ENCODE data around the gene TP53BP1. TPM values are rescaled to one million over a fixed set of nuclear protein-coding genes. Genes with fewer than 3 reads are reported as not detected.

Gene TP53BP1
- total RNA-seq, 1 experiment from 2014 or later: 54.1 TPM

DNA sequence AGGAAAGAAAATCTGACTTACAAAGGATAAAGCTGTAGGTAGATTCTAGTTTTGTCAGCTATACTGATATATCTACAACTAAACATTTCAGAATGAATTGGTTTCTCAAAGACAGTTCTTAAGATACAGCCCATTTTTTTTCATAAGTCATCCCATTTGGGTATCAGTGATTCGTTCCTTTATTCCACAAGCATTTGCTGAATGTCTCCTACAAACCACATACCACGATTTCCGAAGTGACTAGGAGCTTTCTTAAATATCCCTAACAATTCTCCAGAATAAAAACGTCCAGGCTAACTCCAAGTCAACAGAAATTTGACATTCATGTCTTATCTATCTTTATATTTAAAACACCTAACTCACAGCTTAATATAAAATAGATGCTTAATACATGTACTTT, 59.8 kb downstream of the TP53BP1 start:
- no peaks in the 10 kb centered on the region for H3K9me3 ChIP-seq (ENCODE audit: control insufficient read depth in 1 of 2, insufficient read depth in 1 of 2, low read depth in 1 of 2, low read length in 2 of 2)
- no peaks in the 10 kb centered on the region for H4K20me1 ChIP-seq (ENCODE audit: insufficient read depth)
- ATAC-seq (no peak), DNase-seq (ENCODE audit: low read depth, low spot score) (no peak)
- H3K9ac ChIP-seq (ENCODE audit: low read length): no peak overlapping the region
- H3K4me1 ChIP-seq (ENCODE audit: control insufficient read depth in 1 of 2, insufficient read depth in 2 of 2, low read length in 2 of 2): no peaks in the 10 kb centered on the region
- TF ChIP-seq REST (IDR thresholded peaks at IDR 0.05; ENCODE audit: low read depth): no peak
- TF ChIP-seq EZH2 (IDR thresholded peaks at IDR 0.05): no peak
- TF ChIP-seq SP1 (IDR thresholded peaks at IDR 0.05; ENCODE audit: low read depth): no peak
- TF ChIP-seq ZFX (IDR thresholded peaks at IDR 0.05): no peak
- TF ChIP-seq POLR2AphosphoS5 (IDR thresholded peaks at IDR 0.05; ENCODE audit: low read depth, low read length): no peak
- no peak for TF ChIP-seq CTCF (IDR thresholded peaks at IDR 0.05 in 2 of 3, conservative IDR thresholded peaks at IDR 0.05 in 1 of 3; ENCODE audit: borderline replicate concordance in 1 of 3, insufficient read depth in 1 of 3, low read depth in 2 of 3, low read length in 2 of 3)
- no peak for TF ChIP-seq ZNF274 (IDR thresholded peaks at IDR 0.05; ENCODE audit: low read depth, low read length)
- no peak for TF ChIP-seq JUND (IDR thresholded peaks at IDR 0.05)
- no peak for TF ChIP-seq TCF7L2 (IDR thresholded peaks at IDR 0.05; ENCODE audit: borderline replicate concordance, extremely low read depth, insufficient read depth, insufficient read length)
- no peak for TF ChIP-seq EGR1 (IDR thresholded peaks at IDR 0.05; ENCODE audit: low read depth)
- no peak for TF ChIP-seq POLR2A (IDR thresholded peaks at IDR 0.05; ENCODE audit: borderline replicate concordance, extremely low read depth, insufficient read depth, insufficient read length)
- no peak for TF ChIP-seq CBX3 (IDR thresholded peaks at IDR 0.05; ENCODE audit: low read depth)
- no peak overlapping the region for H2AFZ ChIP-seq (ENCODE audit: low read depth, low read length, poor library complexity, severe bottlenecking)
- ChIA-PET POLR2A (no interaction called here), RAD21 (ENCODE audit: low non-redundant PET in 1 of 2, low total read pairs in 2 of 2, uncharacterized antibody in 2 of 2, unreplicated experiment in 2 of 2) (no interaction called here), CTCF (interaction anchor here (1.8 kb wide), 1 partner anchor 57 kb away, joined by 5 read pairs; no protein-coding TSS in a partner anchor)
- H3K4me2 ChIP-seq (ENCODE audit: low read length): no peak overlapping the region
- no peaks in the 10 kb centered on the region for H3K27me3 ChIP-seq (ENCODE audit: insufficient read depth, low read length)
- no peaks in the 10 kb centered on the region for H3K79me2 ChIP-seq (ENCODE audit: insufficient read depth, low read length)
- no peak overlapping the region for H3K27ac ChIP-seq (ENCODE audit: low read depth, low read length)
- peaks cover 7 to 14% of the 10 kb centered on the region in 2 experiments; a peak in 3 of 4 replicates for H3K36me3 ChIP-seq (ENCODE audit: control insufficient read depth in 1 of 2, insufficient read depth in 2 of 2, low read length in 2 of 2)
- no TSS peak for BruUV-seq (replicated peaks)
- intact Hi-C loops (cut with micrococcal nuclease): no loop called here
- no peak overlapping the region for H3K4me3 ChIP-seq (replicated peaks in 1 of 2; ENCODE audit: low read depth in 1 of 2, low read length in 2 of 2)
- H3K9me2 ChIP-seq (ENCODE audit: insufficient read depth): no peaks in the 10 kb centered on the region

All from HCT116 (cell line).